ENCODE results near the gene TMEM26. TPM values are rescaled to one million over a fixed set of nuclear protein-coding genes. Genes with fewer than 3 reads are reported as not detected.

Gene TMEM26
- total RNA-seq, 3 donors from 2014 or later (not counting 1 experiment from before 2014, with no cell fraction given), result not detected

- H3K4me3 Mint-ChIP-seq, result no peak overlapping the region
- no peak overlapping the region for H3K27ac Mint-ChIP-seq
- WGBS (ENCODE audit: insufficient coverage), result 43% methylated on average over 3 of the region's 3 CpGs
Observed at GRCh38 chr10:61475449-61475873, 22.3 kb upstream of the TMEM26 start.

DNA sequence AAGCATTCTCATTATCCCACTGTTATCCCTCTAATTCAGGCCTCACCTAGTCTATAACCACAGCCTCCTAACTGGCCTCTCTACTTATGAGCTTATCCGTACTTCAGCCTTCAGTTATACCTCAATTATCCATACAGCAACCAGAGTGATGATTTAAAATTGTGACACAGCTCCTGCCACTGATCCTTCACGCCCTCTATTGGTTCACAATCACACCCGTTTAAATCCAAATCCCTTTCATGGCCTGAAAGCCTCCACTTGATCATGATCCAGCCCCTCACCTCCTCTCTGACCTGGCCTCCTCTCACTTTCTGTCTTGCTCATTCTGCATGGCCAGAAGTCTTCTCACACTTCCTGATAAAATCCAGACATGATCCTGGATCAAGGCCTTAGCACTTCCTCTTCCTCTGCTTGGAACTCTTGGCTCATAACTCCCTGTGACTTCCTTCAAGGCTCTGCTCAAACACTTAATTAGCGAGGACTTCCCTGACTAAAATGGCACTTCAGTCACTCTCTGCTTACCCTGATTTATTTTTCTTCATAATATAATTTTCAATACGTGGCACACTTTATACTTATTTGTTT lies 19.0 kb upstream of the TMEM26 start:
- 79% methylated on average over 5 of the region's 5 CpGs for WGBS (ENCODE audit: insufficient coverage)

More at GRCh38 chr10:61475449-61475873, 22.3 kb upstream of the TMEM26 start:
- H3K27me3 Mint-ChIP-seq (ENCODE audit: low read depth in 2 of 2), result peaks cover 4 to 12% of the 10 kb centered on the region in 2 donors
- H3K27me3 ChIP-seq (ENCODE audit: control insufficient read depth, insufficient read depth, low read length), result no peaks in the 10 kb centered on the region
- no peaks in the 10 kb centered on the region for H3K4me1 ChIP-seq (ENCODE audit: control insufficient read depth, insufficient read depth, low read length)
- H3K27ac ChIP-seq (ENCODE audit: low read length), result no peak overlapping the region
- H3K9me3 ChIP-seq (ENCODE audit: control insufficient read depth, insufficient read depth, low read length), result no peaks in the 10 kb centered on the region
- no peaks in the 10 kb centered on the region for H3K36me3 Mint-ChIP-seq
- intact Hi-C loops (cut with micrococcal nuclease), result no loop called here
- no peaks in the 10 kb centered on the region for H3K4me1 Mint-ChIP-seq
- no peak for ATAC-seq
- H3K4me3 ChIP-seq (ENCODE audit: low read length), result no peak overlapping the region
- no peaks in the 10 kb centered on the region for H3K36me3 ChIP-seq (ENCODE audit: control insufficient read depth, insufficient read depth, low read length)
- TF ChIP-seq CTCF (IDR thresholded peaks at IDR 0.05), result no peak
- DNase-seq, result no peak
- H3K9me3 Mint-ChIP-seq, result no peaks in the 10 kb centered on the region

GRCh38 chr10:61471491-61471890 lies 18.3 kb upstream of the TMEM26 start:
- peaks cover 2 to 5% of the 10 kb centered on the region in 2 donors for H3K27me3 Mint-ChIP-seq (ENCODE audit: low read depth in 2 of 2)
- no peak for ATAC-seq
- H3K4me1 ChIP-seq (ENCODE audit: control insufficient read depth, insufficient read depth, low read length), result no peaks in the 10 kb centered on the region
- intact Hi-C loops (cut with micrococcal nuclease), result no loop called here
- H3K4me3 Mint-ChIP-seq, result no peak overlapping the region
- no peaks in the 10 kb centered on the region for H3K36me3 ChIP-seq (ENCODE audit: control insufficient read depth, insufficient read depth, low read length)
- H3K27ac Mint-ChIP-seq, result no peak overlapping the region
- H3K27me3 ChIP-seq (ENCODE audit: control insufficient read depth, insufficient read depth, low read length), result no peaks in the 10 kb centered on the region
- no peak for TF ChIP-seq CTCF (IDR thresholded peaks at IDR 0.05)
- no peak for DNase-seq
- H3K36me3 Mint-ChIP-seq, result no peaks in the 10 kb centered on the region
- H3K9me3 Mint-ChIP-seq, result no peaks in the 10 kb centered on the region
- no peak overlapping the region for H3K27ac ChIP-seq (ENCODE audit: low read length)
- H3K4me1 Mint-ChIP-seq, result no peaks in the 10 kb centered on the region
- 100% methylated on average over 2 of the region's 2 CpGs for WGBS (ENCODE audit: insufficient coverage)
- no peaks in the 10 kb centered on the region for H3K9me3 ChIP-seq (ENCODE audit: control insufficient read depth, insufficient read depth, low read length)
- H3K4me3 ChIP-seq (ENCODE audit: low read length), result no peak overlapping the region

More for the DNA sequence above, 19.0 kb upstream of the TMEM26 start:
- Histone ChIP-seq H3K9me3 (ENCODE audit: control insufficient read depth, insufficient read depth, low read length) (no peaks in the 10 kb centered on the region), H3K27ac (ENCODE audit: low read length) (no peak overlapping the region), H3K4me1 (ENCODE audit: control insufficient read depth, insufficient read depth, low read length) (no peaks in the 10 kb centered on the region), H3K4me3 (ENCODE audit: low read length) (no peak overlapping the region), H3K27me3 (ENCODE audit: control insufficient read depth, insufficient read depth, low read length) (no peaks in the 10 kb centered on the region), H3K36me3 (ENCODE audit: control insufficient read depth, insufficient read depth, low read length) (no peaks in the 10 kb centered on the region)
- no peaks in the 10 kb centered on the region for H3K4me1 Mint-ChIP-seq
- peaks cover 3 to 8% of the 10 kb centered on the region in 2 donors for H3K27me3 Mint-ChIP-seq (ENCODE audit: low read depth in 2 of 2)
- no peak overlapping the region for H3K4me3 Mint-ChIP-seq
- TF ChIP-seq CTCF (IDR thresholded peaks at IDR 0.05), result no peak
- H3K27ac Mint-ChIP-seq, result no peak overlapping the region
- ATAC-seq (no peak), DNase-seq (no peak)
- no peaks in the 10 kb centered on the region for H3K36me3 Mint-ChIP-seq
- intact Hi-C loops (cut with micrococcal nuclease), result no loop called here
- H3K9me3 Mint-ChIP-seq, result no peaks in the 10 kb centered on the region

- Histone ChIP-seq H3K9me3 (ENCODE audit: control insufficient read depth, insufficient read depth, low read length) (no peaks in the 10 kb centered on the region), H3K4me3 (ENCODE audit: low read length) (no peak overlapping the region), H3K27me3 (ENCODE audit: control insufficient read depth, insufficient read depth, low read length) (no peaks in the 10 kb centered on the region), H3K27ac (ENCODE audit: low read length) (no peak overlapping the region), H3K36me3 (ENCODE audit: control insufficient read depth, insufficient read depth, low read length) (no peaks in the 10 kb centered on the region), H3K4me1 (ENCODE audit: control insufficient read depth, insufficient read depth, low read length) (no peaks in the 10 kb centered on the region)
- Mint-ChIP-seq H3K9me3 (no peaks in the 10 kb centered on the region), H3K4me3 (no peak overlapping the region), H3K4me1 (no peaks in the 10 kb centered on the region), H3K27me3 (ENCODE audit: low read depth in 2 of 2) (peaks cover under 1 to 2% of the 10 kb centered on the region in 2 donors), H3K27ac (no peak overlapping the region), H3K36me3 (no peaks in the 10 kb centered on the region)
- intact Hi-C loops (cut with micrococcal nuclease), result no loop called here
- DNase-seq (no peak), ATAC-seq (no peak)
- no peak for TF ChIP-seq CTCF (IDR thresholded peaks at IDR 0.05)
- 83% methylated on average over 2 of the region's 2 CpGs for WGBS (ENCODE audit: insufficient coverage)
Observed at GRCh38 chr10:61470740-61471139, 17.6 kb upstream of the TMEM26 start.

Measured in natural killer cell (primary cell).